Vagina (tissue), 2 donors: ENCODE data around the gene C16orf87.

Experiments used
- CTCF ChIP-seq, 3 experiments: fragments of 450-650 bp in 2 of 3; fragments of 200-600 bp in 1 of 3; sonication (generic) in 1 of 3; IDR thresholded peaks; one replicate each; pipeline ENCODE4 v1.5.1; 2017 to 2019; ENCODE audit warnings: antibody characterized with exemption in 3 of 3, mild to moderate bottlenecking in 2 of 3, moderate library complexity in 2 of 3
- POLR2A ChIP-seq, 2 donors: fragments of 450-650 bp; IDR thresholded peaks; one replicate each; pipeline ENCODE4 v1.6.1; 2017; ENCODE audit warnings: antibody characterized with exemption in 2 of 2, mild to moderate bottlenecking in 2 of 2, moderate library complexity in 2 of 2

GRCh38 chr16:46790599-46791270, 40.2 kb downstream of the C16orf87 start:
- TF ChIP-seq POLR2A (IDR thresholded peaks at IDR 0.05) (no peak), CTCF (IDR thresholded peaks at IDR 0.05) (no peak)
